Nephron (organoid): ENCODE measurements around the gene CNTNAP2.

Source experiments
- H3K27ac Mint-ChIP-seq, 3 experiments: 2 replicates each; pipeline ENCODE4 v1.8.0; 2020; ENCODE audit warnings: mixed read lengths in 3 of 3, mild to moderate bottlenecking in 2 of 3, moderate library complexity in 1 of 3
- H3K27me3 Mint-ChIP-seq: 2 replicates; pipeline ENCODE4 v1.8.0; 2021; ENCODE audit warnings: low read depth, mild to moderate bottlenecking, moderate library complexity, mixed read lengths
- H3K36me3 Mint-ChIP-seq: 2 replicates; pipeline ENCODE4 v1.8.0; 2020; ENCODE audit warnings: low read depth, mixed read lengths
- H3K4me1 Mint-ChIP-seq: 2 replicates; pipeline ENCODE4 v1.8.0; 2020; ENCODE audit warnings: mixed read lengths
- H3K4me3 Mint-ChIP-seq, 3 experiments: 2 replicates each; pipeline ENCODE4 v1.8.0; 2020; ENCODE audit warnings: mild to moderate bottlenecking in 3 of 3, mixed read lengths in 3 of 3, moderate library complexity in 2 of 3
- H3K9me3 Mint-ChIP-seq: 2 replicates; pipeline ENCODE4 v1.8.0; 2020; ENCODE audit warnings: mixed read lengths
- CTCF ChIP-seq, 3 experiments: fragments of 200-600 bp; sonication (generic); IDR thresholded peaks; one replicate each; pipeline ENCODE4 v1.5.0; 2021; ENCODE audit warnings: antibody characterized with exemption in 3 of 3; ENCODE audit not compliant: unreplicated experiment in 3 of 3

Gene CNTNAP2

GRCh38 chr7:147980826-147981813 is 1864.5 kb downstream of the CNTNAP2 start:
- no peaks in the 10 kb centered on the region for H3K36me3 Mint-ChIP-seq

GRCh38 chr7:147982307-147982706 is 1865.7 kb downstream of the CNTNAP2 start:
- Mint-ChIP-seq H3K4me1 (peaks cover 4% of the 10 kb centered on the region), H3K4me3 (no peak overlapping the region), H3K36me3 (no peaks in the 10 kb centered on the region), H3K27ac (no peak overlapping the region), H3K9me3 (peaks cover 5% of the 10 kb centered on the region), H3K27me3 (no peaks in the 10 kb centered on the region)
- no peak for TF ChIP-seq CTCF (IDR thresholded peaks at IDR 0.05; ENCODE audit: unreplicated experiment in 3 of 3)

More at GRCh38 chr7:147980826-147981813, 1864.5 kb downstream of the CNTNAP2 start:
- no peak for TF ChIP-seq CTCF (IDR thresholded peaks at IDR 0.05; ENCODE audit: unreplicated experiment in 3 of 3)
- no peak overlapping the region for H3K27ac Mint-ChIP-seq
- no peaks in the 10 kb centered on the region for H3K27me3 Mint-ChIP-seq
- no peak overlapping the region for H3K4me3 Mint-ChIP-seq
- H3K9me3 Mint-ChIP-seq, result peaks cover 5% of the 10 kb centered on the region
- H3K4me1 Mint-ChIP-seq, result peaks cover 4% of the 10 kb centered on the region

GRCh38 chr7:147984265-147984664 is 1867.7 kb downstream of the CNTNAP2 start:
- Mint-ChIP-seq H3K9me3 (peaks cover 5% of the 10 kb centered on the region), H3K27ac (no peak overlapping the region), H3K36me3 (no peaks in the 10 kb centered on the region), H3K4me3 (no peak overlapping the region), H3K27me3 (no peaks in the 10 kb centered on the region), H3K4me1 (no peaks in the 10 kb centered on the region)
- TF ChIP-seq CTCF (IDR thresholded peaks at IDR 0.05; ENCODE audit: unreplicated experiment in 3 of 3), result no peak

- Mint-ChIP-seq H3K4me3 (no peak overlapping the region), H3K27ac (no peak overlapping the region), H3K9me3 (peaks cover 12% of the 10 kb centered on the region), H3K36me3 (no peaks in the 10 kb centered on the region), H3K4me1 (no peaks in the 10 kb centered on the region), H3K27me3 (no peaks in the 10 kb centered on the region)
- TF ChIP-seq CTCF (IDR thresholded peaks at IDR 0.05; ENCODE audit: unreplicated experiment in 3 of 3), result no peak
These were observed 1873.5 kb downstream of the CNTNAP2 start for GRCh38 chr7:147990079-147990478.

GRCh38 chr7:147990942-147991341 is 1874.3 kb downstream of the CNTNAP2 start:
- no peak overlapping the region for H3K27ac Mint-ChIP-seq
- no peaks in the 10 kb centered on the region for H3K27me3 Mint-ChIP-seq
- no peaks in the 10 kb centered on the region for H3K4me1 Mint-ChIP-seq
- no peaks in the 10 kb centered on the region for H3K36me3 Mint-ChIP-seq
- H3K4me3 Mint-ChIP-seq, result no peak overlapping the region
- no peak for TF ChIP-seq CTCF (IDR thresholded peaks at IDR 0.05; ENCODE audit: unreplicated experiment in 3 of 3)
- H3K9me3 Mint-ChIP-seq, result peaks cover 12% of the 10 kb centered on the region
